ENCODE data around the gene ALDH3A1.

GRCh38 chr17:19720210-19720475 is 28.0 kb downstream of the ALDH3A1 start:
- TF ChIP-seq POLR2AphosphoS5 (IDR thresholded peaks at IDR 0.05; ENCODE audit: low read depth, low read length) (no peak), POLR2A (IDR thresholded peaks at IDR 0.05; ENCODE audit: low read depth, low read length) (no peak), TAF1 (IDR thresholded peaks at IDR 0.05; ENCODE audit: low read depth, low read length) (no peak), SPI1 (IDR thresholded peaks at IDR 0.05; ENCODE audit: low read depth, low read length) (no peak), PAX5 (IDR thresholded peaks at IDR 0.05; ENCODE audit: insufficient read depth, low read length, severe bottlenecking) (no peak)
